ENCODE data around the gene HSCB. TPM values are rescaled to one million over a fixed set of nuclear protein-coding genes. Genes with fewer than 3 reads are reported as not detected.

Gene HSCB
- total and polyA plus RNA-seq, 9 of the 15 experiments (the other 6 are each of a cell fraction or from before 2014, with no cell fraction given): 2.6 to 13.1 (median 8.6) TPM

DNA sequence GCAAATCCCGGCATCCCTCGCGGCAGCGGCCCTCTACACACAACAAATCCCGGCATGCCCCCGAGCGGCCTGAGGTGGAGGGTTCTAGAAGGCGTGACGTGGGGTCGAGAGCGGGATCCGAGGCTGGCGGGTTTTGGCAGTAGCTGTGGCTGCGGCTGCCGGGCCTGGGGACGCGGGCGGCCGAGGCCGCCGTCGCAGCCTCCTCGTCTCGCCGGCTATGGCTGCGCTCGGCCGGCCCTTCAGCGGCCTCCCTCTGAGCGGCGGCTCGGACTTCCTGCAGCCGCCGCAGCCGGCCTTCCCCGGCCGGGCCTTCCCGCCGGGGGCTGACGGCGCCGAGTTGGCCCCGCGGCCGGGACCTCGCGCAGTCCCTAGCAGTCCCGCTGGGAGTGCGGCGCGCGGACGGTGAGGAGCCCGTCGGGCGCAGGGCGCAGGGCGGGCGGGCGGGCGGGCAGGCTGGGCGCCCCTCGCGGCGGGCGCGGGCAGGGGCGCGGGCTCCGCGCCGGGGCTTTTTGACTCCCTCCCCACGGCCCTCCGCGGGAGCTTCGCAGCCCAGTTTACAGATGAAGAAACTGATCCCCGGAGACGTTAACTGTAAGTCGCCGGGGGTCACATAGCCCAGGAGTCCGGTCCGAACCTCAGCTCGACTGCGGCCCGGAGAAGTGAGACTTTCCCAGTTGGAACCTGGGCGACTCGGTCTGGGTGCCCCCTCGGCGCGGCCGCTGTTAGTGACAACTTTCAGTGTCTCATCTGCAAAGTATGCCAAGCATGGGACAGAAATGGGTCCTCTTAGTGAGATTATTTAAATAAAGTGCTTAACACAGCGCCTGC lies 31.0 kb downstream of the HSCB start, which contains the start of gene CCDC117 (continued):
- TF ChIP-seq MAFK (IDR thresholded peaks at IDR 0.05; ENCODE audit: low read length) (no peak), ZNF75A (CRISPR knock-in tag; IDR thresholded peaks at IDR 0.05) (no peak), ZNF785 (CRISPR knock-in tag; IDR thresholded peaks at IDR 0.05) (no peak), LCOR (CRISPR knock-in tag; IDR thresholded peaks at IDR 0.05) (no peak), MYC (IDR thresholded peaks at IDR 0.05; ENCODE audit: low read depth, low read length) (peak; percentile 45; the same call in 1 of the 2 replicates), MYC (CRISPR knock-in tag; IDR thresholded peaks at IDR 0.05; ENCODE audit: borderline replicate concordance, low read depth) (no peak), SIN3B (IDR thresholded peaks at IDR 0.05; ENCODE audit: low read depth) (peak; percentile 58), MAZ (CRISPR knock-in tag; conservative IDR thresholded peaks at IDR 0.05 in 1 of 2, IDR thresholded peaks at IDR 0.05 in 1 of 2) (peak in 1 of 2 experiments; percentile 67; a peak in 2 of 4 replicates), IFI16 (CRISPR knock-in tag; IDR thresholded peaks at IDR 0.05) (no peak), TFAM (CRISPR knock-in tag; conservative IDR thresholded peaks at IDR 0.05) (no peak), ZNF766 (CRISPR knock-in tag; conservative IDR thresholded peaks at IDR 0.05) (peak; percentile 52; the same call in 1 of the 2 replicates), EP300 (IDR thresholded peaks at IDR 0.05; ENCODE audit: low read length) (no peak), CCNT2 (IDR thresholded peaks at IDR 0.05; ENCODE audit: borderline replicate concordance, extremely low read depth, insufficient read length, low read depth, low read length) (peak; percentile 18), FOXP1 (CRISPR knock-in tag; IDR thresholded peaks at IDR 0.05) (peak; percentile 51; the same call in 1 of the 2 replicates), CHD2 (IDR thresholded peaks at IDR 0.05; ENCODE audit: low read depth, low read length) (0 out of 2 replicates have a peak, but pooled peaks have one; percentile 21)
- TF ChIP-seq, protein P1, sequence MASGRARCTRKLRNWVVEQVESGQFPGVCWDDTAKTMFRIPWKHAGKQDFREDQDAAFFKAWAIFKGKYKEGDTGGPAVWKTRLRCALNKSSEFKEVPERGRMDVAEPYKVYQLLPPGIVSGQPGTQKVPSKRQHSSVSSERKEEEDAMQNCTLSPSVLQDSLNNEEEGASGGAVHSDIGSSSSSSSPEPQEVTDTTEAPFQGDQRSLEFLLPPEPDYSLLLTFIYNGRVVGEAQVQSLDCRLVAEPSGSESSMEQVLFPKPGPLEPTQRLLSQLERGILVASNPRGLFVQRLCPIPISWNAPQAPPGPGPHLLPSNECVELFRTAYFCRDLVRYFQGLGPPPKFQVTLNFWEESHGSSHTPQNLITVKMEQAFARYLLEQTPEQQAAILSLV (tag; IDR thresholded peaks at IDR 0.05): no peak
- TF ChIP-seq, protein P2, sequence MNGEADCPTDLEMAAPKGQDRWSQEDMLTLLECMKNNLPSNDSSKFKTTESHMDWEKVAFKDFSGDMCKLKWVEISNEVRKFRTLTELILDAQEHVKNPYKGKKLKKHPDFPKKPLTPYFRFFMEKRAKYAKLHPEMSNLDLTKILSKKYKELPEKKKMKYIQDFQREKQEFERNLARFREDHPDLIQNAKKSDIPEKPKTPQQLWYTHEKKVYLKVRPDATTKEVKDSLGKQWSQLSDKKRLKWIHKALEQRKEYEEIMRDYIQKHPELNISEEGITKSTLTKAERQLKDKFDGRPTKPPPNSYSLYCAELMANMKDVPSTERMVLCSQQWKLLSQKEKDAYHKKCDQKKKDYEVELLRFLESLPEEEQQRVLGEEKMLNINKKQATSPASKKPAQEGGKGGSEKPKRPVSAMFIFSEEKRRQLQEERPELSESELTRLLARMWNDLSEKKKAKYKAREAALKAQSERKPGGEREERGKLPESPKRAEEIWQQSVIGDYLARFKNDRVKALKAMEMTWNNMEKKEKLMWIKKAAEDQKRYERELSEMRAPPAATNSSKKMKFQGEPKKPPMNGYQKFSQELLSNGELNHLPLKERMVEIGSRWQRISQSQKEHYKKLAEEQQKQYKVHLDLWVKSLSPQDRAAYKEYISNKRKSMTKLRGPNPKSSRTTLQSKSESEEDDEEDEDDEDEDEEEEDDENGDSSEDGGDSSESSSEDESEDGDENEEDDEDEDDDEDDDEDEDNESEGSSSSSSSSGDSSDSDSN (IDR thresholded peaks at IDR 0.05; ENCODE audit: borderline replicate concordance in 1 of 2, low read depth in 2 of 2, low read length in 2 of 2): peak in 1 of 2 experiments; percentile 77; a peak in 1 of 4 replicates
- TF ChIP-seq, protein P3, sequence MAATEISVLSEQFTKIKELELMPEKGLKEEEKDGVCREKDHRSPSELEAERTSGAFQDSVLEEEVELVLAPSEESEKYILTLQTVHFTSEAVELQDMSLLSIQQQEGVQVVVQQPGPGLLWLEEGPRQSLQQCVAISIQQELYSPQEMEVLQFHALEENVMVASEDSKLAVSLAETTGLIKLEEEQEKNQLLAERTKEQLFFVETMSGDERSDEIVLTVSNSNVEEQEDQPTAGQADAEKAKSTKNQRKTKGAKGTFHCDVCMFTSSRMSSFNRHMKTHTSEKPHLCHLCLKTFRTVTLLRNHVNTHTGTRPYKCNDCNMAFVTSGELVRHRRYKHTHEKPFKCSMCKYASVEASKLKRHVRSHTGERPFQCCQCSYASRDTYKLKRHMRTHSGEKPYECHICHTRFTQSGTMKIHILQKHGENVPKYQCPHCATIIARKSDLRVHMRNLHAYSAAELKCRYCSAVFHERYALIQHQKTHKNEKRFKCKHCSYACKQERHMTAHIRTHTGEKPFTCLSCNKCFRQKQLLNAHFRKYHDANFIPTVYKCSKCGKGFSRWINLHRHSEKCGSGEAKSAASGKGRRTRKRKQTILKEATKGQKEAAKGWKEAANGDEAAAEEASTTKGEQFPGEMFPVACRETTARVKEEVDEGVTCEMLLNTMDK (IDR thresholded peaks at IDR 0.05; ENCODE audit: borderline replicate concordance, insufficient read depth, low read depth, low read length, poor library complexity, severe bottlenecking): peak; percentile 40
- TF ChIP-seq, protein P4, sequence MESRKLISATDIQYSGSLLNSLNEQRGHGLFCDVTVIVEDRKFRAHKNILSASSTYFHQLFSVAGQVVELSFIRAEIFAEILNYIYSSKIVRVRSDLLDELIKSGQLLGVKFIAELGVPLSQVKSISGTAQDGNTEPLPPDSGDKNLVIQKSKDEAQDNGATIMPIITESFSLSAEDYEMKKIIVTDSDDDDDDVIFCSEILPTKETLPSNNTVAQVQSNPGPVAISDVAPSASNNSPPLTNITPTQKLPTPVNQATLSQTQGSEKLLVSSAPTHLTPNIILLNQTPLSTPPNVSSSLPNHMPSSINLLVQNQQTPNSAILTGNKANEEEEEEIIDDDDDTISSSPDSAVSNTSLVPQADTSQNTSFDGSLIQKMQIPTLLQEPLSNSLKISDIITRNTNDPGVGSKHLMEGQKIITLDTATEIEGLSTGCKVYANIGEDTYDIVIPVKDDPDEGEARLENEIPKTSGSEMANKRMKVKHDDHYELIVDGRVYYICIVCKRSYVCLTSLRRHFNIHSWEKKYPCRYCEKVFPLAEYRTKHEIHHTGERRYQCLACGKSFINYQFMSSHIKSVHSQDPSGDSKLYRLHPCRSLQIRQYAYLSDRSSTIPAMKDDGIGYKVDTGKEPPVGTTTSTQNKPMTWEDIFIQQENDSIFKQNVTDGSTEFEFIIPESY (CRISPR knock-in tag; IDR thresholded peaks at IDR 0.05): 0 out of 2 replicates have a peak, but pooled peaks have one; percentile 20

Measured in K562 (cell line).